Mammary epithelial cell (primary cell): ENCODE measurements around the gene MYO16.

ENCODE experiments used
- EZH2 ChIP-seq: IDR thresholded peaks from 2 replicates; pipeline ENCODE4 v1.6.1; 2012; ENCODE audit warnings: low read length, inconsistent platforms, borderline replicate concordance
- TF ChIP-seq, protein P1 (sequence below), 2 donors: IDR thresholded peaks in 1 of 2; conservative IDR thresholded peaks in 1 of 2; 2 replicates each; pipeline ENCODE4 v1.5.1; 2011 to 2012; ENCODE audit warnings: inconsistent platforms in 2 of 2, low read length in 2 of 2, mild to moderate bottlenecking in 2 of 2, control low read depth in 1 of 2, low read depth in 1 of 2; ENCODE audit not compliant: insufficient read depth in 1 of 2; ENCODE audit errors: extremely low read depth in 1 of 2

DNA sequence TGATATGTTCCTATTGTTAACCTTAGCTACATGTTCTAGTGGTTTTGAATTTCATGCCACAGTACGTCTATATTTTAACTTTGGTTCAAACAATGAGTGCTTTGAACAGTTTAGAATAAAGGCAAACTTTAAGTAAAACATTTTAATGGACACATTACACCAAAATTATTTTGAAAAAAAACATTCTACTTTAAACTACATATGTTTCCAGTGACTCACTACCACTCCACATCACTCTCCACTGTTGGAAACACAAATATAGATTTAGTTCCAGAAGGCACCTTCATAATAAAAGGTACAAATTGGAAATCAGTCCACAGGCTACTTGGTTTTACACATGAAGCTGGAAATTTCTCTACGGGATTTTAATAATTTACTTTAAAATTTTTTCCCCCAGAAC lies 373.5 kb downstream of the MYO16 start:
- TF ChIP-seq, protein P1, sequence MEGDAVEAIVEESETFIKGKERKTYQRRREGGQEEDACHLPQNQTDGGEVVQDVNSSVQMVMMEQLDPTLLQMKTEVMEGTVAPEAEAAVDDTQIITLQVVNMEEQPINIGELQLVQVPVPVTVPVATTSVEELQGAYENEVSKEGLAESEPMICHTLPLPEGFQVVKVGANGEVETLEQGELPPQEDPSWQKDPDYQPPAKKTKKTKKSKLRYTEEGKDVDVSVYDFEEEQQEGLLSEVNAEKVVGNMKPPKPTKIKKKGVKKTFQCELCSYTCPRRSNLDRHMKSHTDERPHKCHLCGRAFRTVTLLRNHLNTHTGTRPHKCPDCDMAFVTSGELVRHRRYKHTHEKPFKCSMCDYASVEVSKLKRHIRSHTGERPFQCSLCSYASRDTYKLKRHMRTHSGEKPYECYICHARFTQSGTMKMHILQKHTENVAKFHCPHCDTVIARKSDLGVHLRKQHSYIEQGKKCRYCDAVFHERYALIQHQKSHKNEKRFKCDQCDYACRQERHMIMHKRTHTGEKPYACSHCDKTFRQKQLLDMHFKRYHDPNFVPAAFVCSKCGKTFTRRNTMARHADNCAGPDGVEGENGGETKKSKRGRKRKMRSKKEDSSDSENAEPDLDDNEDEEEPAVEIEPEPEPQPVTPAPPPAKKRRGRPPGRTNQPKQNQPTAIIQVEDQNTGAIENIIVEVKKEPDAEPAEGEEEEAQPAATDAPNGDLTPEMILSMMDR (conservative IDR thresholded peaks at IDR 0.05 in 1 of 2, IDR thresholded peaks at IDR 0.05 in 1 of 2; ENCODE audit: extremely low read depth in 1 of 2, insufficient read depth in 1 of 2, low read depth in 1 of 2, low read length in 2 of 2), result no peak
- no peak for TF ChIP-seq EZH2
